OCI-LY7 (cell line): ENCODE results near the gene XRRA1. TPM values are rescaled to one million over a fixed set of nuclear protein-coding genes. Genes with fewer than 3 reads are reported as not detected.

Experiments used
- BruUV-seq: library from RNA; stranded (reverse); fragments of 400-500 nt; replicated peaks from 2 replicates; lab custom pipeline; 2021; lab: Mats Ljungman, UMichigan
- CTCF ChIA-PET: fragments of 300-600 bp; sonication (Branson Sonifier 250); formaldehyde crosslinking; loops from one replicate; lab custom pipeline; 2022; ENCODE audit warnings: antibody characterized with exemption; ENCODE audit not compliant: unreplicated experiment; lab: Charles Lee
- POLR2A ChIA-PET: fragments of 300-600 bp; sonication (Branson Sonifier 250); formaldehyde crosslinking; loops from one replicate; lab custom pipeline; 2022; ENCODE audit warnings: antibody characterized with exemption; lab: Charles Lee
- DNase-seq: peaks from one replicate; pipeline ENCODE4 v3.0.0-alpha.2; 2015; ENCODE audit warnings: low spot score
- H2AFZ ChIP-seq: fragments of 200-600 bp; sonication (generic), shearing (Covaris generic); 2 replicates; pipeline ENCODE4 v1.6.1; 2014; ENCODE audit warnings: mild to moderate bottlenecking, antibody characterized with exemption, low read length, moderate library complexity
- H3K27ac ChIP-seq: fragments of 200-600 bp; sonication (generic); 2 replicates; pipeline ENCODE4 v1.5.1; 2014; ENCODE audit warnings: mixed run types, low read depth, mild to moderate bottlenecking, moderate library complexity, low read length, inconsistent platforms; ENCODE audit not compliant: poor library complexity, severe bottlenecking
- H3K36me3 ChIP-seq: fragments of 200-600 bp; sonication (generic); 2 replicates; pipeline ENCODE4 v1.6.1; 2014; ENCODE audit warnings: mild to moderate bottlenecking, antibody characterized with exemption, low read length, moderate library complexity, mixed read lengths; ENCODE audit not compliant: insufficient read depth
- H3K4me1 ChIP-seq: fragments of 200-600 bp; sonication (generic); 2 replicates; pipeline ENCODE4 v1.5.1; 2014; ENCODE audit warnings: mild to moderate bottlenecking, low read length; ENCODE audit not compliant: insufficient read depth, poor library complexity, severe bottlenecking
- H3K4me2 ChIP-seq: fragments of 200-600 bp; sonication (generic); 2 replicates; pipeline ENCODE4 v1.6.1; 2014; ENCODE audit warnings: mild to moderate bottlenecking, low read length
- H3K4me3 ChIP-seq: fragments of 200-600 bp; sonication (generic); 2 replicates; pipeline ENCODE4 v1.5.1; 2014; ENCODE audit warnings: mild to moderate bottlenecking, low read depth, low read length; ENCODE audit not compliant: poor library complexity, severe bottlenecking
- H3K79me2 ChIP-seq: fragments of 200-600 bp; sonication (generic); 2 replicates; pipeline ENCODE4 v1.6.1; 2016; ENCODE audit warnings: low read depth, mild to moderate bottlenecking, low read length, moderate library complexity, mixed read lengths; ENCODE audit not compliant: insufficient read depth
- H3K9me2 ChIP-seq: fragments of 200-600 bp; sonication (generic); 2 replicates; pipeline ENCODE4 v1.6.1; 2016; ENCODE audit warnings: mild to moderate bottlenecking, low read length, mixed read lengths; ENCODE audit not compliant: insufficient read depth
- H3K9me3 ChIP-seq: fragments of 200-600 bp; sonication (generic); 2 replicates; pipeline ENCODE4 v1.6.1; 2014; ENCODE audit warnings: mild to moderate bottlenecking, mixed run types, low read length, mixed read lengths
- H4K20me1 ChIP-seq: fragments of 200-600 bp; sonication (generic); 2 replicates; pipeline ENCODE4 v1.6.1; 2014; ENCODE audit warnings: mild to moderate bottlenecking, antibody characterized with exemption, low read length, moderate library complexity, mixed read lengths; ENCODE audit not compliant: insufficient read depth
- CTCF ChIP-seq: fragments of 200-600 bp; sonication (generic); conservative IDR thresholded peaks from 2 replicates; pipeline ENCODE4 v1.5.1; 2014; ENCODE audit warnings: mild to moderate bottlenecking, antibody characterized with exemption, low read length, moderate library complexity, mixed read lengths
- EZH2phosphoT487 ChIP-seq: fragments of 200-600 bp; sonication (generic); IDR thresholded peaks from 2 replicates; pipeline ENCODE4 v1.6.1; 2018; ENCODE audit warnings: low read depth, borderline replicate concordance, mild to moderate bottlenecking, mixed run types, antibody characterized with exemption, low read length, moderate library complexity, mixed read lengths
- intact Hi-C: fragments of 100-400 bp; cut with micrococcal nuclease; formaldehyde crosslinking; loops from one replicate; pipeline ENCODE4 v1.10.0; 2022; ENCODE audit not compliant: unreplicated experiment
- total RNA-seq, 2 experiments: library from RNA; depleted of rRNA in 1 of 2; stranded (reverse); fragments of >200 nt in 1 of 2; shearing (Covaris generic) in 1 of 2; gene quantifications; 2 replicates each; pipeline ENCODE4 v1.2.3, GENCODE V29; 2014 to 2022

The XRRA1 gene
- total RNA-seq, 2 experiments from 2014 or later, result 20.3 to 29.1 TPM

- Histone ChIP-seq H3K4me3 (no peak overlapping the region), H3K9me3 (no peaks in the 10 kb centered on the region), H2AFZ (no peak overlapping the region), H3K79me2 (no peaks in the 10 kb centered on the region), H3K36me3 (peaks cover 74% of the 10 kb centered on the region), H3K4me2 (no peak overlapping the region), H3K4me1 (no peaks in the 10 kb centered on the region), H3K9me2 (no peaks in the 10 kb centered on the region), H3K27ac (no peak overlapping the region), H4K20me1 (no peaks in the 10 kb centered on the region)
- ChIA-PET CTCF (no interaction called here), POLR2A (no interaction called here)
- TF ChIP-seq EZH2phosphoT487, result no peak
- TF ChIP-seq CTCF, result no peak
- no TSS peak for BruUV-seq
- no peak for DNase-seq
- intact Hi-C loops, result no loop called here
Measured at GRCh38 chr11:74932797-74933196, 16.1 kb downstream of the XRRA1 start.

- H3K4me3 ChIP-seq, result no peak overlapping the region
- no peaks in the 10 kb centered on the region for H4K20me1 ChIP-seq
- no peaks in the 10 kb centered on the region for H3K79me2 ChIP-seq
- H3K27ac ChIP-seq, result no peak overlapping the region
- no peaks in the 10 kb centered on the region for H3K4me1 ChIP-seq
- peaks cover 81% of the 10 kb centered on the region for H3K36me3 ChIP-seq
- H2AFZ ChIP-seq, result no peak overlapping the region
- no peaks in the 10 kb centered on the region for H3K9me3 ChIP-seq
- H3K4me2 ChIP-seq, result no peak overlapping the region
- no peak for TF ChIP-seq EZH2phosphoT487
- no peak for TF ChIP-seq CTCF
- no TSS peak for BruUV-seq
- no peak for DNase-seq
- no peaks in the 10 kb centered on the region for H3K9me2 ChIP-seq
- intact Hi-C loops, result no loop called here
- CTCF ChIA-PET, result no interaction called here
- POLR2A ChIA-PET, result interaction anchor here (0.6 to 0.7 kb wide), 3 partner anchors 73 to 434 kb away, joined by 3 to 5 read pairs (median 4); no protein-coding TSS in a partner anchor
Measured at GRCh38 chr11:74932169-74932568, 16.7 kb downstream of the XRRA1 start.
